Natural killer cell (primary cell): ENCODE data around the gene KLHL30. TPM values are rescaled to one million over a fixed set of nuclear protein-coding genes. Genes with fewer than 3 reads are reported as not detected.

Experiments used
- ATAC-seq, 3 donors: fragments of 150-1000 bp in 2 of 3; fragments of 200-7000 bp in 1 of 3; cut with Tn5 transposase; 1 replicate in 1 of 3; 2 replicates in 2 of 3; pipeline ENCODE4 v1.10.0; 2021; ENCODE audit warnings: mild to moderate bottlenecking in 2 of 3, moderate library complexity in 2 of 3
- DNase-seq, 2 donors: peaks; one replicate each; pipeline versions ENCODE4 v3.0.0 to v3.0.0-alpha.2; 2013 to 2021; ENCODE audit warnings: mixed read lengths in 1 of 2
- H3K27ac ChIP-seq: one replicate; pipeline ENCODE4 v1.5.1; 2013; ENCODE audit warnings: mild to moderate bottlenecking, low read length
- H3K27me3 ChIP-seq: one replicate; pipeline ENCODE4 v1.6.1; 2013; ENCODE audit warnings: low read length; ENCODE audit not compliant: control insufficient read depth, insufficient read depth
- H3K36me3 ChIP-seq: one replicate; pipeline ENCODE4 v1.6.1; 2013; ENCODE audit warnings: low read length; ENCODE audit not compliant: control insufficient read depth, insufficient read depth
- H3K4me1 ChIP-seq: one replicate; pipeline ENCODE4 v1.6.1; 2013; ENCODE audit warnings: low read length; ENCODE audit not compliant: control insufficient read depth, insufficient read depth
- H3K4me3 ChIP-seq: one replicate; pipeline ENCODE4 v1.5.1; 2013; ENCODE audit warnings: low read length
- H3K9me3 ChIP-seq: one replicate; pipeline ENCODE4 v1.6.1; 2013; ENCODE audit warnings: low read length; ENCODE audit not compliant: control insufficient read depth, insufficient read depth
- H3K27ac Mint-ChIP-seq, 2 donors: one replicate each; pipeline ENCODE4 v1.8.0; 2022; ENCODE audit warnings: mild to moderate bottlenecking in 2 of 2, mixed read lengths in 2 of 2, moderate library complexity in 1 of 2
- H3K27me3 Mint-ChIP-seq, 2 donors: one replicate each; pipeline ENCODE4 v1.8.0; 2022; ENCODE audit warnings: low read depth in 2 of 2, mixed read lengths in 2 of 2
- H3K36me3 Mint-ChIP-seq: one replicate; pipeline ENCODE4 v1.8.0; 2022; ENCODE audit warnings: mixed read lengths
- H3K4me1 Mint-ChIP-seq, 2 donors: one replicate each; pipeline ENCODE4 v1.8.0; 2022; ENCODE audit warnings: mixed read lengths in 2 of 2
- H3K4me3 Mint-ChIP-seq: one replicate; pipeline ENCODE4 v1.8.0; 2022; ENCODE audit warnings: mild to moderate bottlenecking, moderate library complexity, mixed read lengths
- H3K9me3 Mint-ChIP-seq, 2 donors: one replicate each; pipeline ENCODE4 v1.8.0; 2022; ENCODE audit warnings: mixed read lengths in 2 of 2
- WGBS: methylation state at CpG from one replicate; pipeline ENCODE4 v1.1.7; 2013; ENCODE audit warnings: missing lambda C conversion rate; ENCODE audit not compliant: insufficient coverage; 5-methylcytosine and 5-hydroxymethylcytosine counted together
- intact Hi-C: fragments of 100-400 bp; cut with micrococcal nuclease; formaldehyde crosslinking; loops from one replicate; pipeline ENCODE4 v1.14.2; 2022
- total RNA-seq, 4 donors: library from RNA; stranded (reverse); fragments of 120-200 nt in 1 of 4; gene quantifications; one replicate each; pipeline versions ENCODE4 v1.2.3 to v1.2.4, GENCODE V29; 2013 to 2022
- TF ChIP-seq, protein P1 (sequence below): fragments of 200-600 bp; IDR thresholded peaks from one replicate; pipeline ENCODE4 v1.8.0; 2022; ENCODE audit warnings: antibody characterized with exemption

Gene KLHL30
- total RNA-seq, 3 donors from 2014 or later (not counting 1 experiment from before 2014, with no cell fraction given), result not detected

GRCh38 chr2:238120463-238121298, 17.8 kb upstream of the KLHL30 start:
- WGBS, result 76% methylated on average over 29 of the region's 30 CpGs
- intact Hi-C loops, result no loop called here
- Histone ChIP-seq H3K36me3 (no peaks in the 10 kb centered on the region), H3K27ac (no peak overlapping the region), H3K4me1 (no peaks in the 10 kb centered on the region), H3K27me3 (no peaks in the 10 kb centered on the region), H3K9me3 (no peaks in the 10 kb centered on the region), H3K4me3 (no peak overlapping the region)
- no peak for DNase-seq
- no peaks in the 10 kb centered on the region for H3K4me1 Mint-ChIP-seq
- H3K9me3 Mint-ChIP-seq, result no peaks in the 10 kb centered on the region
- peaks cover 0 to 12% of the 10 kb centered on the region in 2 donors for H3K27me3 Mint-ChIP-seq
- H3K36me3 Mint-ChIP-seq, result no peaks in the 10 kb centered on the region
- TF ChIP-seq, protein P1, sequence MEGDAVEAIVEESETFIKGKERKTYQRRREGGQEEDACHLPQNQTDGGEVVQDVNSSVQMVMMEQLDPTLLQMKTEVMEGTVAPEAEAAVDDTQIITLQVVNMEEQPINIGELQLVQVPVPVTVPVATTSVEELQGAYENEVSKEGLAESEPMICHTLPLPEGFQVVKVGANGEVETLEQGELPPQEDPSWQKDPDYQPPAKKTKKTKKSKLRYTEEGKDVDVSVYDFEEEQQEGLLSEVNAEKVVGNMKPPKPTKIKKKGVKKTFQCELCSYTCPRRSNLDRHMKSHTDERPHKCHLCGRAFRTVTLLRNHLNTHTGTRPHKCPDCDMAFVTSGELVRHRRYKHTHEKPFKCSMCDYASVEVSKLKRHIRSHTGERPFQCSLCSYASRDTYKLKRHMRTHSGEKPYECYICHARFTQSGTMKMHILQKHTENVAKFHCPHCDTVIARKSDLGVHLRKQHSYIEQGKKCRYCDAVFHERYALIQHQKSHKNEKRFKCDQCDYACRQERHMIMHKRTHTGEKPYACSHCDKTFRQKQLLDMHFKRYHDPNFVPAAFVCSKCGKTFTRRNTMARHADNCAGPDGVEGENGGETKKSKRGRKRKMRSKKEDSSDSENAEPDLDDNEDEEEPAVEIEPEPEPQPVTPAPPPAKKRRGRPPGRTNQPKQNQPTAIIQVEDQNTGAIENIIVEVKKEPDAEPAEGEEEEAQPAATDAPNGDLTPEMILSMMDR, result no peak
- no peak for ATAC-seq
- no peak overlapping the region for H3K4me3 Mint-ChIP-seq
- no peak overlapping the region for H3K27ac Mint-ChIP-seq

DNA sequence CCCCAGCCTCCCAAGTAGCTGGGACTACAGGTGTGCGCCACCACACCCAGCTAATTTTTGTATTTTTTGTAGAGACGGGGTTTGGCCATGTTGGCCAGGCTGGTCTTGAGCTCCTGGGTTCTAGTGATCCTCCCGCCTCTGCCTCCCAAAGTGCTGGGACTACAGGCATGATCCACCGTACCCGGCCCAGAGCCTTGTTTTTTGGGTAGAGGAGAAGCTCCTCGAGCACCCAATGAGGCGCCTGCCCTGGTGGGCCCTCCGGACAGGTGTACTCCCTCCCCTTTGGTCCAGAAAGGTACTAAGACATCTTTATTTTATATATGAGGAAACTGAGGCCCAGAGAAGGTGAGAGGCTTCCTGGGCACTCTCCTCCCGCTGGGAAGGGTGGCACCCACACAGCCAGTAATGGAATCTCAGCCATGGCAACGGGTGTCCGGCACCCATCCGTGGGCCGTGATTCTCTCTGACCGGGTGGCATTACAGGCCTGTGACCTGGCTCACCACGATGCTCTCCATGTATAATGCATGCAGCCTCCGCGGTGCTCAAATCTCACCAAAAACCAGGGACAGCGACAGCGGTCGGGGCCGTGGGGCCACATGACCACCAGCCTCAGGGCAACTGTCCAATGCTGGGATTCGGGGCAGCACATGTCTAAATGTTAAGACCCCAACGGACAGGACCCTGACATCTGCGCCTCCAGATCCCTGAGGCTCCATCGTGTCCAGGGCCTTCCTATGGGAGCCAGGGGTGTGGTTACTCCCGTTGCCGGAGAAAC, 16.8 kb upstream of the KLHL30 start:
- no peak overlapping the region for H3K4me3 ChIP-seq
- WGBS, result 93% methylated on average over 27 of the region's 27 CpGs
- H3K27ac ChIP-seq, result no peak overlapping the region
- no peaks in the 10 kb centered on the region for H3K36me3 Mint-ChIP-seq
- H3K4me1 ChIP-seq, result no peaks in the 10 kb centered on the region
- no peak overlapping the region for H3K4me3 Mint-ChIP-seq
- H3K9me3 Mint-ChIP-seq, result no peaks in the 10 kb centered on the region
- ATAC-seq, result no peak
- no peak for DNase-seq
- H3K27me3 ChIP-seq, result no peaks in the 10 kb centered on the region
- TF ChIP-seq, protein P1, result no peak
- H3K27ac Mint-ChIP-seq, result no peak overlapping the region
- H3K36me3 ChIP-seq, result no peaks in the 10 kb centered on the region
- peaks cover 0 to 12% of the 10 kb centered on the region in 2 donors for H3K27me3 Mint-ChIP-seq
- no peaks in the 10 kb centered on the region for H3K4me1 Mint-ChIP-seq
- H3K9me3 ChIP-seq, result no peaks in the 10 kb centered on the region
- intact Hi-C loops, result no loop called here

DNA sequence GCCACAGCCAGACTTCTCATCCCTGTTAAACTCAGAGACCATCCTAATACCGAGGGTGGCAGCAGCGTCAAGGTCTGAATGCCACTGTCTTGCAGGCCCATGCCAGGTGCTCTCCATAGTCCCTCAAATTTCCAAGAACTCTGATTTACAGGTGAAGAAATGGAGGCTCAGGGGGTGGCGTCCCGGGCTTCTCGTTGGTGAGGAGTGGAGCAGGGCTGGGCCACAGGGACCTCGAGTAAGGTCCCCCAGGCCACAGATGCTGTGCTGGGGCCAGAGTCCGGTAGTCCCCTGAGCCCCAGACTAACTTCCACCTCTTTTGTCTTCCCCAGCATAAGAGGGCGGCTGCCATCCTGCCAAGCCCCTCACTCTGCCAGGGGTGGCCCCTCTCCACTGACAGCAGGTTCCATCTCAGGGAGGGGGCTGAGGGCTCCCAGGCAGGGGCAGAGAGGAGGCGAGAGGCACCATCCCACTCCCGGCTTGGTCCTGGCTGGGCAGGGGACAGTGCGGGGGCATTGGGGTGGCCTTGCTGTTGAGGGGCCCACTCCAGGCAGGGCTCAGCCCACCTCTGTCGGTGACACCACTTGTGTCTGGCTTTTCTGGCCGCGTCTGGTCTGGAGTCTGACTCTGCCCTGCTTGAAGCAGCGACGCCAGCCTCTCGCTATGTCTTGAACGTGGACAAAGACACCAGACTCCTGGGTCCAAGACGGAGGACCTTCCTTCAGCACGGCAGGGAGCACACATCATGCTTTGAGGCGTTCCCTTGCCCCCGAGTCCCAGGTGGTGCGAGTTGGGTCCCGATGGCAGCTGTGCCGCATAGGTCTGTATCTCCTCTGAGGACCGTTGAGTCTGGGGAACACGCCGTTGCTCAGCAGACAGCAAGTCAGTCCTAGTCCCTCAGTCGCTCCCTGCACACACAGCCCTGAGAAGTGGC, 15.9 kb upstream of the KLHL30 start:
- 93% methylated on average over 29 of the region's 29 CpGs for WGBS

More for the DNA sequence above, 15.9 kb upstream of the KLHL30 start:
- Mint-ChIP-seq H3K27ac (no peak overlapping the region), H3K4me3 (no peak overlapping the region), H3K36me3 (no peaks in the 10 kb centered on the region), H3K9me3 (no peaks in the 10 kb centered on the region), H3K27me3 (peaks cover 0 to 11% of the 10 kb centered on the region in 2 donors), H3K4me1 (no peaks in the 10 kb centered on the region)
- TF ChIP-seq, protein P1, result no peak
- no peak overlapping the region for H3K27ac ChIP-seq
- H3K9me3 ChIP-seq, result no peaks in the 10 kb centered on the region
- intact Hi-C loops, result no loop called here
- no peak for ATAC-seq
- H3K36me3 ChIP-seq, result no peaks in the 10 kb centered on the region
- peaks cover 5% of the 10 kb centered on the region for H3K4me1 ChIP-seq
- H3K27me3 ChIP-seq, result no peaks in the 10 kb centered on the region
- H3K4me3 ChIP-seq, result no peak overlapping the region
- DNase-seq, result no peak
